Kidney (tissue), 14 donors: ENCODE measurements around the gene UBE2Q2. TPM values are rescaled to one million over a fixed set of nuclear protein-coding genes. Genes with fewer than 3 reads are reported as not detected.
"Not testable (repeated sequence)": the region's sequence is repeated elsewhere in the genome, so short reads cannot be mapped to it uniquely, and the experiment has no call there.

Experiments used
- DNase-seq, 5 donors: peaks; one replicate each; pipeline ENCODE4 v3.0.0-alpha.2; 2013 to 2020
- FAIRE-seq: peaks from 2 replicates; lab custom pipeline; 2012; peaks lifted over from hg19 to GRCh38; lab: Jason Lieb, UNC
- H3K27ac ChIP-seq, 2 donors: one replicate each; pipeline ENCODE4 v1.7.0; 2013; ENCODE audit warnings: low read depth in 2 of 2, low read length in 2 of 2, inconsistent platforms in 1 of 2
- H3K27me3 ChIP-seq: one replicate; pipeline ENCODE4 v1.7.1; 2013; ENCODE audit warnings: low read length, inconsistent platforms; ENCODE audit not compliant: control insufficient read depth, insufficient read depth
- H3K36me3 ChIP-seq, 3 donors: one replicate each; pipeline versions ENCODE4 v1.7.0 to v1.7.1; 2013; ENCODE audit warnings: low read length in 3 of 3, control low read depth in 1 of 3, inconsistent platforms in 1 of 3; ENCODE audit not compliant: insufficient read depth in 3 of 3, control insufficient read depth in 2 of 3
- H3K4me1 ChIP-seq, 3 donors: one replicate each; pipeline versions ENCODE4 v1.7.0 to v1.7.1; 2013; ENCODE audit warnings: low read length in 3 of 3, inconsistent platforms in 1 of 3, low read depth in 1 of 3; ENCODE audit not compliant: control insufficient read depth in 2 of 3, insufficient read depth in 2 of 3
- H3K4me3 ChIP-seq, 3 donors: one replicate each; pipeline versions ENCODE4 v1.7.0 to v1.8.1; 2013; ENCODE audit warnings: low read length in 3 of 3, control low read depth in 1 of 3, inconsistent platforms in 1 of 3
- H3K9ac ChIP-seq, 3 donors: one replicate each; pipeline versions ENCODE4 v1.7.0 to v1.7.1; 2013; ENCODE audit warnings: low read length in 3 of 3, control low read depth in 1 of 3, inconsistent platforms in 1 of 3
- H3K9me3 ChIP-seq, 3 donors: one replicate each; pipeline versions ENCODE4 v1.7.0 to v1.7.1; 2013; ENCODE audit warnings: low read length in 3 of 3, control low read depth in 1 of 3, inconsistent platforms in 1 of 3; ENCODE audit not compliant: control insufficient read depth in 2 of 3, insufficient read depth in 1 of 3
- intact Hi-C: fragments of 100-400 bp; cut with DNase I; formaldehyde crosslinking; loops from one replicate; pipeline ENCODE4 v1.11.1; 2022
- polyA plus RNA-seq: library from polyadenylated mRNA; stranded (reverse); fragments of 350-450 nt; fragmentation: Illumina TruSeq; extraction: RNeasy Lipid Tissue Mini Kit (QIAGEN cat#74804); gene quantifications from one replicate; pipeline ENCODE4 v1.2.3, GENCODE V29; 2014; ENCODE audit warnings: low read depth, low replicate concordance; ENCODE audit not compliant: insufficient read depth
- total RNA-seq: library from RNA; stranded (reverse); fragmentation: NEBNext Ultra II Directional; extraction: Animal tissue kit (Norgen Biotek cat#: 25700); gene quantifications from one replicate; pipeline ENCODE4 v1.2.1, GENCODE V29; 2021
- TF ChIP-seq, protein P1 (sequence below): IDR thresholded peaks from 3 replicates; pipeline ENCODE4 v1.5.1; 2012; ENCODE audit warnings: mild to moderate bottlenecking, moderate library complexity, borderline replicate concordance; ENCODE audit not compliant: insufficient read depth; ENCODE audit errors: extremely low read depth
- donor health status: control.
- donor health status: control.
- donor health status: control.
- donor health status: control.
- donor health status: control.
- donor health status: DM: yes; HTN: yes; CAD: no.
- donor health status: Normal renal cell carcinoma (clear cell type).

The UBE2Q2 gene
- total and polyA plus RNA-seq, 2 donors from 2014 or later: 18.1 to 31.6 TPM

DNA sequence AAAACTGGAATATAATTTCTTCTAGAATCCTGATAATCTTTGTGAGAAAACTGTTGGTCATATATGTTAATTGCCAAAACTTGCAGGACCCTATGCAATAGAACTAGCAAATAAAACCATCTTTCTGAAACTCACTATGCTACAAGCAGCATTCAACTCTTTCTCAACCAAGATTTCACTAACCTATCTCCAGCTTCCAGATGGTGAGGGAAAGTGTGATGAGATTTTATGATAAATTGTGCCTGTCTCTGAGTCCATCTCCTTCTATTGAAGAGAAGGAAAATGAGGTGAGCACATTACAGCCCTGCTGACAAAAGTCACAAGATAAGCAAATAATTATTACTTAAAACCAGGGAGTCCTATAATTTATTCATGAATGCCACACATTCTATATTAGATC, 44.1 kb upstream of the UBE2Q2 start:
- H3K4me1 ChIP-seq: peaks cover 0 to 3% (median 0%) of the 10 kb centered on the region in 3 donors
- no peak overlapping the region for H3K9ac ChIP-seq
- intact Hi-C loops: no loop called here
- peaks cover 9% of the 10 kb centered on the region for H3K27me3 ChIP-seq
- FAIRE-seq (no peak), DNase-seq (no peak)
- no peaks in the 10 kb centered on the region for H3K9me3 ChIP-seq
- no peak overlapping the region for H3K27ac ChIP-seq
- TF ChIP-seq, protein P1, sequence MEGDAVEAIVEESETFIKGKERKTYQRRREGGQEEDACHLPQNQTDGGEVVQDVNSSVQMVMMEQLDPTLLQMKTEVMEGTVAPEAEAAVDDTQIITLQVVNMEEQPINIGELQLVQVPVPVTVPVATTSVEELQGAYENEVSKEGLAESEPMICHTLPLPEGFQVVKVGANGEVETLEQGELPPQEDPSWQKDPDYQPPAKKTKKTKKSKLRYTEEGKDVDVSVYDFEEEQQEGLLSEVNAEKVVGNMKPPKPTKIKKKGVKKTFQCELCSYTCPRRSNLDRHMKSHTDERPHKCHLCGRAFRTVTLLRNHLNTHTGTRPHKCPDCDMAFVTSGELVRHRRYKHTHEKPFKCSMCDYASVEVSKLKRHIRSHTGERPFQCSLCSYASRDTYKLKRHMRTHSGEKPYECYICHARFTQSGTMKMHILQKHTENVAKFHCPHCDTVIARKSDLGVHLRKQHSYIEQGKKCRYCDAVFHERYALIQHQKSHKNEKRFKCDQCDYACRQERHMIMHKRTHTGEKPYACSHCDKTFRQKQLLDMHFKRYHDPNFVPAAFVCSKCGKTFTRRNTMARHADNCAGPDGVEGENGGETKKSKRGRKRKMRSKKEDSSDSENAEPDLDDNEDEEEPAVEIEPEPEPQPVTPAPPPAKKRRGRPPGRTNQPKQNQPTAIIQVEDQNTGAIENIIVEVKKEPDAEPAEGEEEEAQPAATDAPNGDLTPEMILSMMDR: no peak
- H3K36me3 ChIP-seq: no peaks in the 10 kb centered on the region
- H3K4me3 ChIP-seq: no peak overlapping the region

DNA sequence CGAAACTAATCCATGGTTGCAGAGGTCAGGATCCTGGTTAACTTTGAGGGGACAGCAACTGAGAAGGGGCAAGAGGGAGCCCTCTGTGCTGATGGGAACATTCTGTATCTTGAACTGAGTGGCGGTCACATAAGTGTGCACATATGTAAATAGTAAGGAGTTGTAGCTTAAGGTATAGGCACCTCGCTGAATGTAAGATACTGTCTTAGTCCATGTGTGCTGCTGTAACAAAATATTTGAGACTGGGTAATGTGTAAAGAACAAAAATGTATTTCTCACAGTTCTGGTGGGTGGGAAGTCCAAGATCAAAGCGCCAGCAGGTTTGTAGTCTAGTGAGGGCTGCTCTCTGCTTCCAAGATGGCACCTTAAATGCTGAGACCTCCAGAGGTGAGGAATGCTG, 42.8 kb upstream of the UBE2Q2 start:
- H3K9me3 ChIP-seq, H3K36me3 ChIP-seq, H3K27ac ChIP-seq, H3K9ac ChIP-seq, intact Hi-C loops, H3K27me3 ChIP-seq, H3K4me3 ChIP-seq, DNase-seq, H3K4me1 ChIP-seq, FAIRE-seq: not testable (repeated sequence)

DNA sequence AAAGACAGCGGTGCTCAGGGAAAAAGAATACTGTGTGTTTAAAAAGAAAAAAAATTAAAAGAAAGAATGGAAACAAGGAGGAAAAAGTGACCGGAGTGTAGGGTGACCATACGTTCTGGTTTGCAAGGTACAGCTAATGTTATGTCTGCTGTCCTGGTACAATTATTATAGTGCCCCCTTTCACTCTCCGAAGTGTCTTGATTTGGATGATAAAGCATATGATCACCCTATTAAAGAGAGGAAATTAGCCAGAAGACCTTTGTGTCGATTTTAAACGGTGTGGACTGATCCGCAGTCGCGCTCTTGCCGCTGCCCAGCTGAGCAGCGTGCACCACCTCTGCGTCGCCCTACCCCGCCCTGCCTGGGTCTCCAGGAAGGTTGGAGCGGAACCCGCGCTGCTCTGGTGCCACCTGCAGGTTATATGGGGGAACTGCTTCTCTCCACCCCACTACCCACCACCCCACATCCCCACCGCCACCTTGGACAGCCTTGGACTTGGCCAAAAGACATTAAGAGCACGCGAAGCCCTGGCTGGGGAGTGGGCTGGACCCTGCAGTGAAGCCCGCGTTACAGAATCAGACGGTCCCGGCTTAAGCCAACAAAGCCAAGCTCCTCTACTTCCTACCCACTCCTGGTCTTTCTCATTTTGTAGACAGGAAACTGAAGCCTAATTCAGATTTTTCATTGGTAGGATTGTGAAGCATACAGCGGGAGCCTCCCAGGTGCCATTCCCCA, 41.2 kb upstream of the UBE2Q2 start:
- intact Hi-C loops: no loop called here
- H3K9ac ChIP-seq: no peak overlapping the region
- H3K36me3 ChIP-seq: no peaks in the 10 kb centered on the region
- FAIRE-seq (no peak), DNase-seq (peak; percentile 89 to 92 (median 89))
- H3K4me3 ChIP-seq: peak overlapping the region in 2 of 3 donors; percentile 8 to 61
- no peak overlapping the region for H3K27ac ChIP-seq
- H3K9me3 ChIP-seq: no peaks in the 10 kb centered on the region
- TF ChIP-seq, protein P1: peak; percentile 78
- H3K27me3 ChIP-seq: peaks cover 9% of the 10 kb centered on the region
- H3K4me1 ChIP-seq: peaks cover 0 to 3% (median 0%) of the 10 kb centered on the region in 3 donors

DNA sequence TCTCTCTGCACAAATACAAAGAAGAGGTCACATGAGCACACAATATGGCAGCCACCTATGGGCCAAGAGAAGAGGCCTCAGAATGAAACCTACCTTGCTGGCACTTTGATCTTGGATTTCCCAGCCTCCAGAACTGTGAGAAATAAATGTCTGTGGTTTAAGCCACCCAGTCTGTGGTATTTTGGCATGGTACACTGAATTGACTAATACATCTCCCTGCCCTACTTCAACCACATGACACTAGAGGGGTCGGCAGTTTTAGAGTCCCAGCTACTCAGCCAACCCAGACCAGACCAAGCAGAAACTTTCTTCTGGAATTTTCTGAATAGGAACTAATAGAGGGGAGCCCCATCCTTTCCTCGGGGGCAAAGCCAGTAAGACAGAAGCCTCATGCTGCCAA, 35.8 kb upstream of the UBE2Q2 start:
- H3K4me1 ChIP-seq, FAIRE-seq, H3K36me3 ChIP-seq, H3K27ac ChIP-seq, H3K4me3 ChIP-seq, DNase-seq, H3K9ac ChIP-seq, intact Hi-C loops, H3K9me3 ChIP-seq, H3K27me3 ChIP-seq: not testable (repeated sequence)

DNA sequence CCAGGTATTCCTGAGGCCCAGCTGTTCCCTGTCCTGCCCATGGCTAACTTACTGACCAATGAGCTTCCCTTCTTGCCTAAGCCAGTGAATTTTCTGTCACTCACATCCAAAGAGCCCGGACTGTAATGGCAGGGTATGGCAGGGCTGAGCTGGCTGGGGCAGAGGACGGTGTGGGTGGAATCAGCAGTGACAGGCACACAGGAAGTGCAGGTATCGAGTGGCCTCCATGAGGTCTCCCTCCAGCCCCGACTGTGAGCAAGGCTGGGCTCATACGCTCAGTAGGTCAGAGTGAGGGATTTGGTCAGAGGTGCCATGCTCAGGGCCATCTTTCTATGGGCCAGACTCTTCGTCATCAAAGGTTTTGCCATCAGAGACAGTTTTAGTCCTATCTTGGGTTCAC, 35.2 kb upstream of the UBE2Q2 start:
- H3K36me3 ChIP-seq, intact Hi-C loops, H3K27ac ChIP-seq, FAIRE-seq, H3K9me3 ChIP-seq, H3K4me1 ChIP-seq, H3K4me3 ChIP-seq, DNase-seq, H3K27me3 ChIP-seq, H3K9ac ChIP-seq: not testable (repeated sequence)
